Activated T-helper 1 cell treated with Interleukin-2 at 50 U/mL for 16 hours (primary cell): ENCODE results near the gene MRFAP1.
A peak's percentile ranks its signal among the peaks of the same experiment; 100 is the strongest.
"Not testable (repeated sequence)": the region's sequence is repeated elsewhere in the genome, so short reads cannot be mapped to it uniquely, and the experiment has no call there.

Source experiments
- DNase-seq: peaks from one replicate; pipeline ENCODE4 v3.0.0-alpha.2; 2020; ENCODE audit warnings: low read depth

Gene MRFAP1

DNA sequence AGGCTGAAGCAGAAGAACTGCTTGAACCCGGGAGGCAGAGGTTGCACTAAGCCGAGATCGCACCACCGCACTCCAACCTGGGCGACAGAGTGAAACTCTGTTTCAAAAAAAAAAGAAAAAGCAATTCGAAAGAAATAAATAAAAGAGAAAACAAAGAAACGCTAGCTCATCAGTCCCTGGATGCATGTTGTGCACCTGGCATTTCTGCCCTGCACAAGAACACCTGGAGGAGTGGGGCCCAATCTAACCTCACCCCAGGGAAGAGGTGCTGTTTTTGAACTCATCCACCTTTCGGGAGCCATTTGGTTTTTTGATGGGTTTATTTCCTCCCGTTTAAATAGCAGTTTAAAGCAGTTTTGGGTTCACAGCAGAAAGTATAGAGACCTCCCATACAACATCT is 5.7 kb upstream of the MRFAP1 start:
- no peak for DNase-seq

- no peak for DNase-seq
These were observed 1.3 kb upstream of the MRFAP1 start for GRCh38 chr4:6639137-6639680.

DNA sequence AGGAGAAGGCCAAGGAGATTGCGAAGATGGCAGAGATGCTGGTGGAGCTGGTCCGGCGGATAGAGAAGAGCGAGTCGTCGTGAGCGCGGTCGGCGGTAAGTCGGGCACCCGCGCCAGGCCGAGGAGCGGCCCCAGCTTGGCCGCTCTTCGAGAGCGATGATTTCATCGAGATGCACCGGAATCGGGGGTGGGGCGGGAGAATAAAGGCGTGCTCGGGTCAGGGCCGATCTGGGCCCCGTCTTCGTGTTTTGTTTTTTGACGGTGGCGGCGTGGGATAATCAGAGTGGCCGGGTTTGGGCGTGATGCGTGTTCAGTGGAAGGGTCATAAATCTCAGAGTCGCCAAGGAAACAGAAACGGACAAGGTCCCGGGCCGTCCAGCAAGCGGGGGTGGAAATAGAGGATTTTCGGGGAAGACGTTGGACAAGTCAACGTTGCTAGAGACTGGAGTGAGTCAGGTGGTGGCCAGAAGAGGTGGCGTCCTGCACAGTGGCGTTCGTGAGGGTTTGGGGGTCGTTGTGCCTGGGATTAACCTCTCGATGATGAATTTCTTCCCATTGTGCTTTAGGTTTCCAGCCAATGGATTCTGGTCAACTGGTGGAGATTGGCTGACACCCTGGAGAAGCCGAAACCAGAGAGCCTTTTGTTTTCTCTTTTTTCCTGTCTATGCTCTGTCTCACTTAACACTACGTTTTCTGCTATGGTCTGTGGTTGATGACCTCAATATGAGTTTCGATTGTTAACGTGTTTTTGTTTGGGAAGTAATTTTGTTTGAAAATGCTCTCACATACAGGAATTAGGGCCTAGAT is 882 bp downstream of the MRFAP1 start:
- DNase-seq = peak; percentile 29

GRCh38 chr4:6641971-6642320 is 1.5 kb downstream of the MRFAP1 start:
- DNase-seq = no peak

- DNase-seq = no peak
These were observed 2.8 kb downstream of the MRFAP1 start for GRCh38 chr4:6643141-6643847.

DNA sequence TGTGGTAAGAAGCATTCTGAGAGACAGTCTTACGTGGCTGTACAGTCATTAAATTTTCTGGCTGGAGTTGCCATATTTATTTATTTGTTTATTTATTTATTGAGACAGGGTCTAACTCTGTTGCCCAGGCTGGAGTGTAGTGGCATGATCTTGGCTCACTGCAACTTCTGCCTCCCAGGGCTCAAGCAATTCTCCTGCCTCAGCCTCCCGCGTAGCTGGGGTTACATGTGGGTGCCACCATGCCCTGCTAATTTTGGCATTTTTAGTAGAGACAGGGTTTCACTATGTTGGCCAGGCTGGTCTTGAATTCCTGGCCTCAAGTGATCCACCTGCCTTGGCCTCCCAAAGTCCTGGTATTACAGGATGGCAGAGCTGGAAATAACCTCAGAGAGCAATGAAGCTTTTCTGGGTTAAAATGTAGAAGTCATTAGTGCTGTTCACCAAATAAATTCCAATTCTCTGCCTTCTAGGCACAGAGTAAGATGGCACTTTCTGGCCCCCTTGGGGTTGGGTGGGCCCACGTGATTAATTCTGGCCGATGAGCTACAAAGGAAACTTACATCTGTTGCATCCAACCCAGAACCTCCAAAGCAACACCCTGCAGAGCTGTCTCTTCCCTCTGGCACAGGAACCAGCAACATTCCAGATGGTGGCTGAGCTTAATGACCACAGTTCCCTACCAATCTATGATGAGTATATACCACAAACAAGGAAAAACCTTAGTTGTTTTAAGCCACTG is 4.5 kb downstream of the MRFAP1 start:
- no peak for DNase-seq

DNA sequence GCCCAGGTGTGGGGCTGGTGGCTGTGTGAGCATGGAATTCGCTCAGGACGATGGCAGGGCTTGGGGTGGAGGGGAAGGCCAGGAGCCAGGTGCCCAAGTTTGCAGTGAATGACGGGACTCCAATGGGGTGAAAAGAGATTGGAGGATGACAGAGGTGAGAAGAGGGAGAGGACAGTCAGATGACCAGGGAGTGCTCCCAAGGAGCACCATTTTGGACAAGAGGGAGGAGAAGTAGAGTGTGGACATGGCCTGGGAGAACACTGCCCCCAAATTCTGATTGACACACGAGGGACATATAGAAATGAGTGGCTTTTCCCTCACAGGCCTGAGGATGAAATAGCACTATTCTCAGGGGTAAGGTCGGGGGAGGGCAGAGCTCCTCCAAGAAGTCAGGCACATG is 6.7 kb downstream of the MRFAP1 start:
- no peak for DNase-seq

DNA sequence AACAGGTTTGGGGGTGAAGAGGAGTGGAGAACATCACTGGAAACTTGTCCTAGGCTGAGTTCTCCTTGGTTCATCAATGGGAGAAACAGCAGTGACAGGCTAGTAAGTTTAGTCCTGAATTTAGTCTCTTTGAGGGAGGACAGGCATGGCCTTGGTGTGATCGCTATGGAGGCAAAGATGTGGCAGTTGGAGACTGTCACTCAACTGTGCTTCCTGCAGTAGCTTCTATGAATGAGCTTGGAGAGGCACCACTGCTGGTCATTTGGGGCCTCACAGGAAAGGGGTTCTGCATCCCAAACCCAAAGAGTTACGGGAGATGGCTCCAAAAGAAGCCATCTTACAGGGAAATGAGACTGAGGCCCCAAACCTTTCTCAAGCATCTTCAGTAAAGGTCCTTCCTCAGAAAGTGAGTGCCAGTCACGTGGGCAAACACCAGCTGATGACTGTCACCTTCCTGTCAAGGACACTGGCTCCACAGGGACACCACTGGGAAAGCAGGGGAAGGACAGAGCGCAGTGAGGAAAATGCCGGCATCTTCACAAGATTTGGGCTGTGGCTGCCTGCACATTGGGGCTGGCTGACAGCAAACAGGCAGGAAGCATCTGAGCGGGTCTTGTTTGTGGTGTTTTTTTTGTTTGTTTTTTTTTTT is 7.2 kb downstream of the MRFAP1 start:
- no peak for DNase-seq

GRCh38 chr4:6649216-6649615 is 8.7 kb downstream of the MRFAP1 start:
- no peak for DNase-seq

DNA sequence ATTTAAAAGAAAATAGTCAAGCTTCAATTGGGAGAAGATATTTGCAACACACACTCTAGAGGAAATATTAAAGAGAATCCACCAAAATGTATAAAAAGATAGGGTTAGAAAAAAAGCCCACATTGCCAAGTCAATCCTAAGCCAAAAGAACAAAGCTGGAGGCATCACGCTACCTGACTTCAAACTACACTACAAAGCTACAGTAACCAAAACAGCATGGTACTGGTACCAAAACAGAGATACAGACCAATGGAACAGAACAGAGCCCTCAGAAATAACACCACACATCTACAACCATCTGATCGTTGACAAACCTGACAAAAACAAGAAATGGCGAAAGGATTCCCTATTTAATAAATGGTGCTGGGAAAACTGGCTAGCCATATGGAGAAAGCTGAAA is 13.7 kb downstream of the MRFAP1 start:
- not testable (repeated sequence) for DNase-seq

- not testable (repeated sequence) for DNase-seq
These were observed 14.8 kb downstream of the MRFAP1 start for GRCh38 chr4:6655291-6655690.

- no peak for DNase-seq
These were observed 15.4 kb downstream of the MRFAP1 start for GRCh38 chr4:6655924-6656323.

DNA sequence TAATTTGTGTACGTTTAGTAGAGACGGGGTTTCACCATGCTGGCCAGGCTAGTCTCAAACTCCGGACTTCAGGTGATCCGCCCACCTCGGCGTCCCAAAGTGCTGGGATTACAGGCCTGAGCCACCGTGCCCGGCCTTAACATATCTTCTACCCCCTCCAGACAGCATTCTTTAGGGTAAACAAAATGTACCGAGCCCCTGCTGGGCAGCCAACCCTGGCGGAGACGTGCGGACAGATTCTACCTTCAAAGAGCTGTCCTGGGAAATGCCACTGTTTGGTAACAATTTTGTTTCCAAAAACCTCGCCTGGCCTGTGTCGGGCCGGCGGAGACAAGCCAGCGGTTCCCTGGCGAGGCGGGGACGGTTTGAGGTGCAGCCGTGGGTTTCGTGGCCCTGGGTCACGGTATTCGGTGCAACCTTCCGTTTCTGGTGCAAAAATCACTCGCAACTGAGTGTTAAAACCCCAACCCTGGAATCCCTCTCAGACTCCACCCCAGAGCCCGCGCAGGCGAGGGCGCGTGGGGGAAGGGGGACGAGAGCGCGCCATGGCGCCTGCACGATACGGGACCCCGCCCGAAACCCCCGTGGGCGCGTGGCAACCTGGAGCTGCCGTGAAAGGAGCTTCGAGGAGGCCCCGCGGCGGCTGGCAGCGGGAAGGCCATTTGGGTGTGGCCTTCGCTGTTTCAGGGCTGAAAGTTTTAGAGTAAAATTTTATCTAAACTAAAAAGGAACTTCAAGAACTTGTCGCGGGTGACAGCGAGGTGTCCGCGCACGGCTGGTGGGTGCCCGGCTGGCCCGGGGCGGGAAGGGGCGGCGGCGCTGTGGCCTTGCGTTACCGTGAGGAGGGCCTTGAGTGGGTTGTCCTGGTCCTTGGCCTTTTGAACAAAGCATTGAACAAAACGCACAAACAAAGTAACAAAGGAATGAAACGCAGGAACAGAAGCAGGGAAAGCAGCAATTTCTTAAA is 17.0 kb downstream of the MRFAP1 start:
- DNase-seq = no peak

DNA sequence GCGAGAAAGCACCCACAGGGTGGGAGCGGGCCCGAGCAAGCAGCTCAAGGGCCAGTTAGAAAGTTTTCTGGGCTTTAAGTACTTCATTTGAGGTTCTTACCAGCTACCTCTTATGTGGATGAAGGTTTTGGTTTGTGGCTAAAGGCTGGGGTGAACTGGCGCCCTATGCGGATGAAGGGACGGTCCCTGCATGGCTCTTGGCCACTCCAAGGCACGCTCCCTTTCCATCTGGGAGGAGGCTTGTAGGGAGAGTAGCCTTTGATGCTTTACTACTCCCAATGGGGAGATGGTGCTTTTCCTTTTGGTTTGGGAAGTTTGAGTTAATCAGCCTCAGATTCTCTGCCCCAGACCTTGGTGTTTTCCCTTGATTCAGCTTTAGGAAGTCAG is 17.7 kb downstream of the MRFAP1 start:
- no peak for DNase-seq

GRCh38 chr4:6658597-6659075 is 18.2 kb downstream of the MRFAP1 start:
- DNase-seq = peak; percentile 48

DNA sequence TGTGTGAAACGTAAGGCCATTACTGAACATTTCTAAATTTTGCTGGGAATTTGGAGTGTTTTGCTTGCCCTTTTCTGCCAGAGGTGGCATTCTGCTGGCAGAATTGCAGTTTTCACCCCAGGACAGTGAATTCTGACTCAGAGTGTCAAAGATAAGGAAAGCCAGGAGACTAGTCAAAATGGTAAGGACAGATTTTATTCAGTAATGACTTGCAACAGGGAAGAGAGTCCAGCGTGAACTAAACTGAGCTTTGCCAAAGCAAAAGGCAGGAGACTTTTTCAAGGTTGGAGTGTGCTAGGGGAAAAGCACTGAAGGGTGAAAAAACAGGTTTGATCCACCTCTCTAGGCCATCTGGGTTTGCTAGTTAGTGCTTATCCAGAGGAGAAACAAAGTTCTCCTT is 19.4 kb downstream of the MRFAP1 start:
- no peak for DNase-seq

- DNase-seq = no peak
These were observed 19.9 kb downstream of the MRFAP1 start for GRCh38 chr4:6660430-6660829.

GRCh38 chr4:6662591-6662990 is 22.1 kb downstream of the MRFAP1 start:
- no peak for DNase-seq

DNA sequence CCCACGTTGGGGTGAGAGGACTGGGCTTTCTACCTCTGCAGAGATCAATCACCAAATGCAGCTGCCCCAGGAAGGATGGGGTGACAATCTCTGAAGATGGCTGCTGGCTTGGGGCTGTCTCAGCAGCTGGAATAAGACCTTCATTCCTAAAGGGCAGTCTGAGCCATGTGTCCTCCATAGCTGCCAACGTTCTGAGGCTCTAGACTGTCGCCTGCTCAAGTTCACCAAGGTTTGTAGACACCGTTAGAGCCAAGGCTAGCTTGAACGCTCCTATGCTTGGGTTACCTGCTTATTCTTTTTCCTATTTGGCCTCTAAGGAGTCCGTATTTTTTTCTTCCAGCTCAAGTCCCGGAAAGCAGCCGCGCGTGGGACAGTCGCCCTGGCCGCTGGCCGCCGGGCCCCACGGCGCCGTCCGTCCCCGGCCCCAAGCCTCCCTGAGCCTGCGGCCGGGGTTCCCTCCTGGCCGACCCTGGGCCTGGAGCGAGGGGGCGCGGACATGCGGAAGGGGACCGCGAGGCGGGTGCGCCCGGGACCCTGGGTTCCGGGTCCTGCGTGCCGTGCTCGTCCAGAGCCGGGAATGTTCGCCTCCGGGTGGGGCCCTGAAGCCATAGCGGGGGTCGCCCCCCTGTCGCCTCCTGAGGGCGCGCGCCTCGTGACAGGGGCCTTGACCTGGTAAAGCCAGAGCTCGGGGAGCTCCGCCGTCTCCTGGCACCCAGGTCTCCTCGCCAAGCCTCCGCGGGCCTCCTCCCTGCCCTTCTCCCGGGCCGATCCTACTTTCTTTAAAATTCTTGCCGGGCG is 23.3 kb downstream of the MRFAP1 start:
- no peak for DNase-seq

GRCh38 chr4:6665320-6665654 is 24.8 kb downstream of the MRFAP1 start:
- DNase-seq = no peak
